GM19372 (cell line): ENCODE results near the gene PCNX4.

Experiments used
- ATAC-seq: cut with Tn5 transposase; IDR thresholded peaks from one replicate; pipeline ENCODE4 v1.9.1; 2021; ENCODE audit warnings: mild to moderate bottlenecking, low read depth, moderate library complexity; ENCODE audit not compliant: unreplicated experiment

PCNX4 gene

DNA sequence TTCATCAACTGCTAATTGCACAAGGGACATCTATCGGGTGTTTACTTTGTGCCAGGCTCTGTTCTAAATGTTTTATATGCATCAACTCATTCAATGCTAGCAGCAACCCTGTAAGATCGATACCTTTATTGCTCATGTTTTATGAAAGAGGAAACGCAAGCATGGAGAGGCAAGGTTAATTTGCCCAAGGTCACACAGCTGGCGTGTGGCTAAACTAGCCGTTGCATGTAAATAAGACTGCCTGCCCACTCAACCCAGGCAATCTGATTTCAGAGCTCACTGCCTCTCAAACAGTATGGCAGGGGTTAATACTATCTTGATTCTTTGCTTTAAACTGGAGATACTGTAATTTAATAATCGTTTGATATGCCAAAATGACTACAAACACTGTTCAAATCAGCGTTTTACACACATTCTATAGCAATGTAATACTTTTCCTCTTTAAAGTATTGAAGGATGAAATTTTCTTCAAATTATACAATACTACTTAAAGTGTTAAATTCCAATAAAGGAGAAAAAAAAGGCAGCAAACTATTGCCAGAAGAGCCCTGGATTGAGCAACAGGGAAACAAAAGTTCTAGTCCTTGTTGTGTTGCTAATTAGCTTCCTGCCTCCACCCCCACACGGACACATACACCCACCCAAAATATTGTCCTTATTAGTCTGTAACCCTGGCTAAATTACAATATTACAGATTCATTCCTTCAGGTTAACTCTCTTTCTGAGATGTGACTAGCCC, 112.5 kb downstream of the PCNX4 start:
- peak; percentile 57 for ATAC-seq

DNA sequence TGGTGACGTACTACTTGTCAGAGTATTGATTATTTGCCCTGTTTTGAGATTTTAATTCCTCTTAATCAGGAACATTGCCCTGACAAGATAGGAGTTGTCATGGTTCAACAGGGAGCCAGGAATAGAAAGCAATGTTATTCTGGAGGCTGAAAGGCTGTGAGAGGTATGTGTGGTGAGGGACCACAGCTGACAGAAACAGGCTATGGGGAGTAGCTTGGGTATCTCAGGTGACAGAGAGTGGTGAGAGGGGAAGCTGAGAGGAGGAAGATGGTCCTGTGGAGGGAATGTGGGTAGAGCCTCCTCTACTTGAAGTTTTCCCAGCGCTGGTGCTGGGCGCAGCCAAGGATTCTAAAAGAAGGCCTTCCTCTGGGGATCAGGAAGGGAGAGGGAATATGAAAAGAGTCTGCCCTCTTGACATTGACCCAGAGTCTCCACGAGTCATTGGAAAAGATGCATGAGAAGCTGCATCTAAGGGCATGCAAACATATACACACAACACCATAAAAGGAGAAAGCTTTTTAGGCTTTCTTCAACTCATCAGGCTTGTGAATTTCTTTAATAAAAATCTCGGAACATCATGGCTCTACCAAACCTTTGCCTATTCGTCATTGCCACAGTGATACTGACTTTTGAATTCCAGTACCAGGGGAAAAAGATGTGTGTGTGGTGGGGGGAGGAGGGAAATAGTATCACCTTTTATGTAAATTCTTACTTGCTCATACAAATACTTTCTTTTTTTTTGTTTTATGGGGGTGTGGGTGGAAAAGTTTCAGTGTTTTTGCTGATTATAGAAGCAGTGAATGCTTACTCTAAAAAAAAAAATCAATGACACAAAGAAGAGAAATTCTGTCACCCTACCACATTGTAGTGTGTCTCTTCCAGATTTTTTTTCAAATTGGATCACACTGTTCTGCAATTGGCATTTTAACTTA, 113.4 kb downstream of the PCNX4 start:
- peak; percentile 48 for ATAC-seq

DNA sequence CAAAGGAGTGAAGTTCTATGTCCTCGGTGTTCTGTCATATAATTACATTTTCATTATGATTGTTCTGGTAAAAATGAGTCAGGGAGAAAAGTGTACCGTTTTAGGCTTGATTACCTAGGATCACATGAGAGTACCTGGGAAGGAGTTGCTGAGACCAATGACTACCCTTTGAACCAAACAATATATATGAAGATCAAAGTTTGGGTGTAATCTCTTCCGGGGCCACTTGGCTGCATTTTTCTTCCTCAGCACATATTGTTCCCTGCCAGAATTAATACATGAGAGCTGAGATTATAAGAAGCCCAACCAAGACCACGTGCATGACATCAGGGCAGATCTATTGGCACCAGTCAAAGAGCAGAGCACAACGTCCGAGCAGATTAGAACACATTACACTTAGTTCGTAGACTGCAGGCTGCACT, 114.5 kb downstream of the PCNX4 start:
- no peak for ATAC-seq

DNA sequence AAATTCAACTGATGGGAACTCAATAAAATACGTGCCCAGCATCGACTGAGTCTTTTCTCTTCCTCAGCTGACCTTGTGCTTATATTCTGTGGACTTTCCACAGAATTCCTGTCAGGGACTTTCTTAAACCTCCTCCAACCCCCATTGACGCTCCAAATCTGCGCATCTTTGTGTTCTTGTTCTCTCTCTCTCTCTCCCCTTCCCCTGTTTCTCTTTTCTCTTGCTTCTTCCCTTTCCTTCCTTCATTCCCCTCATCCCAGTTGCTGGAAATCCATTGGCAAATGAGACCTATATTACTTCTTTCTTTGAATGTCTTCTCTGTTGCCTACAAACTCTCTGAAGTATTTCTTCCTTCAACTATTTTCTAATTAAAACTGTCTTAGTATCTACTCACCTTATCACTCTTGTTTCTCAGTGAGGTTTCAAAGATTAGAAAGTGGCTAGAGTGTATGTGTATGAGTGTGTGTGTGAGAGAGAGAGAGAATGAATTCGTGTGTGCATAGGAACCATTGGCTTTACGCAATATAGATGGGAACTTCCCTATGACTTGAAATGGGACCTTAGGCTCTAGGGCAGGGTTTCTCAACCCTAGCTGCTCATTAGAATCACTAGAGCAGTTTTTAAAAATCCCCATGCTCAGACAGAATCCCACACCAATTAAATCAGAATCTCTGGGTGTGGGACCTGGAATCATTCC, 115.3 kb downstream of the PCNX4 start:
- ATAC-seq: peak; percentile 37

DNA sequence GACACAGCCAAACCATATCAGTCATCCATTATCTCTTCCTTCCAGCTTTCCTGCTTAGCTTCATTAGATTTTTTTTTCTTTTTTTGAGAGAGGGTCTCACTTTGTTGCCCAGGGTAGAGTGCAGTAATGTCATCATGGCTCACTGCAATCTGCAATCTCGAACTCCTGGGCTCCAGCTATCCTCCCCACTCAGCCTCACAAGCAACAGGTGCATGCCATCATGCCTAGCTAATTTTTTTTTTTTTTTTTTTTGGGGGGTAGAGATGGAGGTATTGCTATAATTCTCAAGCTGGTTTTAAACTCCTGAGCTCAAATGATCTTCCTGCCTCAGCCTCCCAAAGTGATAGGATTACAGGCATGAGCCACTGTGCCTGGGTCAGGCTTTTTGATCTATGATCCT, 119.0 kb downstream of the PCNX4 start:
- ATAC-seq: no peak

DNA sequence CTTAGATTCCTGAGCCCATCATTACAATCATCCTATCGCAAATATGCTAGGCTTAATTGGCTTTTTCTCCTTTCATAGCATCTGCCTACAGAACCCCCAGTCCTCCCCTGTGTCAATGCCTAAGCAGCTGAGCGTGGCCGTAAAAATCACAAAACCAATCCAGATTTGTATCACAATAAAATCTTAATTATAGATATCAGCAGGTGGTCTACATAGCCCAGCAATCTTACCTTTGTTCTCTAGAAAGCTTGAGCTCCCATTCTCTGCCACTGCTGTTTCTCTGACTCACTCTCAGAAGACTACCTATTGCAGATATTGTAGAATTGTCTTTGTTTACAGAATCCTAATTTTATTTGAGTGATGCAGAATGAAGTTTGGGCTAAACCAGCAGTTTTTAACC, 119.4 kb downstream of the PCNX4 start:
- ATAC-seq: no peak

DNA sequence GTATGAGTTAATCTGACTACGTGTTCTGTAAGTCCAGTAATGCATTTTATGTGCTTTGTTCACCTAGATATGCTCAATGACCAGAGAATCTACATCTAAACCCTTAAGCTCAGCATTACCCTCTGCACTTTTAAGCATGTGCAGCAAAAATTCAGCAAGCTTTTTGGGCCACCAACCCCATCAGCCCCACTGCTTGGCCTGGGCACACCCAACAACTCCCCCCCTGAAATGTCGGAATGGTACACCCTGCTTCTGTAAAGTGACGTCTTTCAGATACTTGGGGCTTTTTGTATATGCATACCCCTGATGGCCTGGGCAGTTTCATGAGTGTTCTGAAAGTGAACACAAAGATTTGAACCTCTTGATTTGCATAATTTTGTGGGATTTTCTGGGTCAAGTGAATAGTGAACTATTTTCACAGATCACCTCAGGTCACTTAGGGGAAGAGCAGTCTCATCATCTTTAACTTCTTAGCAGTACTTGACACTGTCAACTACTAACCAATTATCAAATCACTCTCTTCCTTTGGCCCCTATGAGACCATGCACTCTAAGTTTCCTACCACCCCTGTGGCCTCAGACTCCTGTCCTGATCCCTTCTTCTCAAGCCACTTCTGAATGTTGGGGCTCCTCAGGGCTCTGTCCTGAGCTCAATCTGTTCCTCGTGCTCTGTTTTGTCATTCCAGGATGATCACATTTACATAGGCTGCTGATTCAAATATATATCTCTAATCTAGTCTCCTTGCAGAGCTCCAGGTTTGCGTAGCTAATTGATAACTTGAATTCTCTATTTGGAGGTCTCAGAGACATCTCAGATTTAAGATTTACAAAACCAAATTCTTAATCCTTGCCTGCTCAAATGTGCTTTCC, 121.0 kb downstream of the PCNX4 start:
- ATAC-seq: peak; percentile 88

DNA sequence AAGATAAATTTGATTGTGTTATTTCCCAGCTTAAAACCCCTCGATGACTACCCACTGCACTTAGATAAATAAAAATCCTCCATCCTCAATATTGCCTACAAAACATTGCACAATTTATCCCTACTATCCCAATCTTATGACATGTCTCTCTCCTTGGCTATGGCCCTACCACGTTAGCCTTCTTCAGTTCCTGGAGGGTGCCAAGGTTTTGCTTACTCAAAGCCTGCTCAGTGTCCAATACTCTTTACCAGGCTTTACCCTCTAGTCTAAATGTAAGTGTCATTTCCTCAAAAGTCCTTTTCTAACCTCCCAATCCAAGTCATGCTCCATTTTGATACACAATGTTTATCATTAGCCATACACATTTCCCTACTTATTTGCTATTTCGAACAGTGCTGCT, 122.3 kb downstream of the PCNX4 start:
- no peak for ATAC-seq

DNA sequence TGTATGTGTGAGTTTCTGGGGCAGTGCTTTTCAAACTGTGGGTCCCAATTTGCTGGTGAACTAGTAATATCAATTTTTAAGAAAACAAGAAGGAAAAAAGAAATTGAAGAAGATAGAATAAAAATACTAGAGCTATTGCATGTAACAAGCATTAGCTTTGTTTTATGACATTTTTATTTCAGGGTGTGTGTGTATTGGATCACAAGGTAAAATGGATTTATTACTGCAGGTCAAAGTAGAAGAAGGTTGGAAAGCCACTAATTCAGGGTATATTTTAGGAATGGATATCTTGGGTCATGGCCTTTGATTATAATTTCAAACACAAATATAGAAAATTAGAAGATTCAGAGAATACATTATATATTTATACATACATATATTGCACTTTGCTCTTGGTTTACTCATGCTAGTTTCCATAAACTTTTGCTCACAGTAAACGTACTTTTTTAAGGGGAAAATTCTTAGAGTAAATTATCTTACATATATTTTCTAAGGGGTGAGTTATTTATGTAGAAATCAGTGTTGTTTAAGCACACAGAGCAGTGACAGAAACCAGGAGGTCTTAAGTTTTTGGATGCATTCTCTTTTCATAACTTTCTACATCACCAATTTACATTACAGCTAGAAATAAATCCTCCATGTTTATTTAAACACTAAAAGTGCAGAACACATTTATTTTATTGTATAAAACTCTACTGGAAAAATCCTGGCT, 122.8 kb downstream of the PCNX4 start:
- ATAC-seq: no peak

DNA sequence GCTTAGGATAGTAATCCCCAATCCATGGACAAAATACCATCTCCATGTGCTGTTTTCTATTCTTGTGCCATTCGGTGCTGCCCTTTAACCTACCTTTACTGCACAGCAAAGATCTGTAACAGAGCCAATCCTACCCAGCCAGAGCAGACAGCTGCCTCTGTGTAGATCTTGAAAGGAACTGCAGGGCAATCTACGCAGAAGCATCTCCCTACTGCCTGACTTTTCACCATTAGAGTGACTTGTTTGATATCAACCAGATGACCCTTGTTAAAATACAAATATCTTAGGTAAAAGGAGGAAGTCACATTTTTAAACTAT, 123.4 kb downstream of the PCNX4 start:
- ATAC-seq: no peak

DNA sequence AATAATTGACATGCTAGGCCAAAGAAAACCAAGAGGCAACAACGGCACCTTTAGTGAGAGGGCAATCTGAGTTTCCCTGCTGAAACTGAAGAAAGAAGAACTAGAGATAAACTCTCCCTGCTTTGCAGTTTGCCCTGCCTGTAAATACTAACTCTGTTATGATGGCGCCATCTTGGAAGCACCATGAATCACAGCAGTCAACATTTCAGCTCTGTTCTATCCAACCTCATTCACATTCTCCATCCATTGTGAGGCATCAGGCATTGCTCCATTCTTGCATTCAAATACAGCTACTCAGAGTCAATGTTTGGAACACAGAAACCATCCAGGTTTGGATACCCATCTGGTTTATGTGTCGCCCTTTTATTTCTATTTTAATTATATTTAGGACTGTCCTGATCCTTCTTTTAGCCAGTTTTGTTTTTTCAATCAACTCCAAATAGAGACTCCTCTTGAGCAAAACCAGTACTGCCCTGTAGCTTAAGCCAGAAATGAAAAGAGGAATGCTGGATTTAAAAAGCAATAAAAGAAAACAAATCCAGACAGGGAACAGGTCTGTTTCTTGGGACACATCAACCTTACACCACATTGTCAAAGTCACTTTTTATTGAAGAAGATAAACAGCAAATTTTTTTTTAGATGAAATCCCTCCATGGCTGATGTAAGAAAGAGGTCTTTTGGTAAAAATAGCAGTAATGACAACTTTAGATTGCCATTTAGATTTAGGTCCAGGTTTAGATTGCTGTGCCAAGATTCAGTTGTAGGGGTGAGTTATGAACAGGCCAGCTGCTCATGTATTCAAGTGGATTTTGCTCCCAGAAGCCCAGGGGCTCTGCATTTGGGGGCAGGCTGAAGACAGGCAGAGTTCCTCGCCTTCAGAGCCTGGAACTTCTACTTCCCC, 124.0 kb downstream of the PCNX4 start:
- ATAC-seq: no peak

DNA sequence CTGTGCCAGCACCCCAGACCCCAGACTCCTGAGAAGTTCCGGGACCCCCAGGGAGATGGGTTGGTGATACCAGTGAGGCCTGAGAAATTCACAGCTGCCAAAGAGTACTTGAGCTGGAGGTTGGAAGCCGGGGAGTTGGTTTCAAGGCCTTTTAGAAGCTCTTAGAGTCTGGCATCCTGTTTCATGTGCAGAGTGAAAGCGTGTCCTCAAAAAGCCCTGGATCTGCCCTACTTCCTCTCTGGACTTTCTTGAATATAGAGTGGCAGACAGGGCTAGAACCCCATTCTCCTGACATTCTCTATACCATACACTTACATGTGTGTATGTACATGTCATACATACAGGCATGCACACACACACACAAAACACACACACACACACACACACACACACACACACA, 126.0 kb downstream of the PCNX4 start:
- ATAC-seq: no peak
